ENCODE results near the gene MMP17. TPM values are rescaled to one million over a fixed set of nuclear protein-coding genes. Genes with fewer than 3 reads are reported as not detected.

The MMP17 gene
- polyA plus RNA-seq, 3 donors, result 0.81 to 2.5 (median 1.2) TPM

GRCh38 chr12:131825146-131825892 is 2.9 kb upstream of the MMP17 start:
- DNase-seq (ENCODE audit: extremely low read depth in 1 of 11, low read depth in 9 of 11, low spot score in 4 of 11), result no peak

DNA sequence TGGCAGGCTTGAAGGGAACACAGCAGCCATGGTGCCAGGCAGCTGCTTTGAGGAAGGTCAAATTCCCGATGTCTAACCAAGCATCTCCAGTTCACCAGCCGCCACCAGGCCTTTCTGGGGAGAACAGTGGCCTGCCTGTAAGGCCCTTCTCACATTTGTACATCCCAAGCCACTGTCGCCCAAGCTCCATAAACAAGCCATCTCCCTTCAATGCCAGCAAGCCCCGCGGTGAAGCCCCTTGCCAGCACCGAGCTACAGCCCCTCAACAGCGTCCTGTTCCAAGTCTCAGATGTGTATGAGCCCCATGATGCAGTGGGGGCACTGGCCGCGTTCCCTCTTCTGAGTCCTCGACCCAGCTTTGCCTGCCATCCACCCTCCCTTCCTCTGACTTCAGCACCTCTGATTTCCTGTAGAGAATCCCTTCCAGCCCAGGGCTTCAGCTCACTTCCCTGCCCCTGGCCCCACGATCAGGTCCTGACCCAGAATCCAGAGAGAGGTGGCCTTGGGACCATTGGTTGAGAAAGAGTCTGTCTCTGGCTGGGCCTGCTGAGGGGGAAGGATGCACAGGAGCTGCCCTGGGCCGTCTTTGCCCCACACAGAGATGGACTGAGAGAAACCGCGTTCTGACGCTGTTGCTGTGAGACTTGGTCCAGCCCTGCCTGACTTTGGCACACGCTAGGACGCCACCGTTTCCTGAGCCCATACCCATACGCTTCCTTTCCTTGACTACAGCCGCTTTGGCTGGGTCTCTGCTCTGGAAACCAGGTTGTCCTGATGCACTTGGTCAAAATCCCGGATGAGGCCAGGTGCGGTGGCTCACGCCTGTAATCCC is 1.9 kb upstream of the MMP17 start:
- DNase-seq (ENCODE audit: extremely low read depth in 1 of 11, low read depth in 9 of 11, low spot score in 4 of 11), result no peak

- DNase-seq (ENCODE audit: extremely low read depth in 1 of 11, low read depth in 9 of 11, low spot score in 4 of 11), result no peak
Measured at GRCh38 chr12:131828671-131829355, 620 bp downstream of the MMP17 start.

DNA sequence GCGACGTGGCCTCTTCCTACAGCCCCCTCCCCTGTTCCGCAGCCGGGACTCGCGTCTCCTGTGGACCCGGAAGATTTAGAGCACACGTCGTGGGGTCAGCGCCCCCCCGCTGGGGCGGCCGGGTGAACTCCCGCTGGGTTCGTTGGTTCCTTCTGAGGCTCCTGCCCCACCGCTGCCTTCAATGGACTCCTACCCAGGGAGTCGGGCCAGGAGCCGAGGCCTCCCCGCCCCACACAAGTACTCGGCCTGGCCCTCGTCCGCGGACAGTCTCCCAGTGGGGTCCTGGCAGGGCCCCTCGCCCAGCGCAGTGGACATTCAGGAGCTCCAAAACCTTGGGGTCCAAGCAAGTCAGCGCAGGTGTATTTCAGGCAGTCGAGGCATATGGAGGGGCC is 1.2 kb downstream of the MMP17 start:
- DNase-seq (ENCODE audit: extremely low read depth in 1 of 11, low read depth in 9 of 11, low spot score in 4 of 11), result no peak

GRCh38 chr12:131829791-131830334 is 1.7 kb downstream of the MMP17 start:
- DNase-seq (ENCODE audit: extremely low read depth in 1 of 11, low read depth in 9 of 11, low spot score in 4 of 11), result no peak

DNA sequence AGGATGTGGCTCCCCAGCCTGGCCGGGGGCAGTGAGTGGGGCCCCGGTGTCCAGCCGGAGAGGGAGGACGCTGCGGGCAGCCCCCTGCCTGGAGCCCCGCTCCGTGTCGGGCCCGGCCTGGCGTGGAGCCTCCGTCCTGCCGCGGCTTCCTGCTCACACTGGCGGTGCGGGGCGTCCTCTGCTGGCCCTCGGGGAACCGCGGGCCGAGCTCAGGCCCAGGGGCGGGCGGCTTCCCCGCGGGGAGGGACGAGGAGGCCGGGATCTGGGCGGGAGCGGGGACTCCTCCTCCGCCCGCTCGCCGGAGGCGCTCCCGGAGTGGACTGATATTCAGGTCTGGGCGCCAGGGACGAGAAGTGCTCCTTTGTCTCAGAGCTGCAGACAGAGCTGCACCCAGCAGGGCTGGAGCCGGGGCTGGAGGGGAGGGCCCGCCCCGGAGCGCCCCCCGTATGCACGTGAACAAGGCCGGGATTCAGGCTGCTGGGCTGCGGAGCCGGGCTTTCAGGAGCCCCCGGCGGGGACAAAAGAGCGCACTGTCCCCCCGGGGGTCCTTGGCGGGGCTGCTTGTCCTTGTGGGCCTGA is 2.2 kb downstream of the MMP17 start:
- peak in 10 of 11 donors; percentile 26 to 68 (median 58) for DNase-seq (ENCODE audit: extremely low read depth in 1 of 11, low read depth in 9 of 11, low spot score in 4 of 11)

DNA sequence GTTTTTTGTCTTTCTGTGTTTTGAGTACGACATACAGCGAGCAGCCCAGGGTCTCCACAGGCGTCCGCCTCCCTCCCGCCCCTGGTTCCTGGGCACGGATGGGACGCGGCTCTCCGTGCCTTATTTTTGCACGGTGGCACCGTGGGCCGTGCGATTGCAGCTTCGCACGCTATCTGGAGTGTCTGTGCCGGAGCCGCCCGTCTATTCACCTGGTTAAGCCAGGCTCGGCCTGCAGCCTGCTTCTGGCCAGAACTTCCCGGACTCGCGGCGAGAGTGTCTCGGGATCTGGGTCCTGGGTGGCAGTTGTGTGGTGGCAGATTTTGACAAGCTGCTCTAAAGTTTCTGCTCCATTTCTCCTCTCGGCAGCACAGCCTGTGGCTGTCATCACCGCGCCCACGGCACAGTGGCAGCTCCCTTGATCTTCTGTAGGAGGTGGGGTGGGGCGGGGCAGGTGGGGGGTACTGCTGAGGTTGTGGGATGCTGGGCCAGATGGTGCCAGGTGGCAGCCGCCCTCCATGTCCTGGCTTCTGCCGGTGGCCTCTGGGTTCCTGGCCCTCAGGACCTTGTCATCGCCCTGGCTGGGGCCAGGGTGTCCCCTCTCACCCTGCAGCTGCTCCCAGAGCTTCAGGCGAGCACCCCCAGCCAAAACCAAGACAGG is 2.9 kb downstream of the MMP17 start:
- DNase-seq (ENCODE audit: extremely low read depth in 1 of 11, low read depth in 9 of 11, low spot score in 4 of 11), result no peak

GRCh38 chr12:131831635-131832041 is 3.4 kb downstream of the MMP17 start:
- DNase-seq (ENCODE audit: extremely low read depth in 1 of 11, low read depth in 9 of 11, low spot score in 4 of 11), result no peak

DNA sequence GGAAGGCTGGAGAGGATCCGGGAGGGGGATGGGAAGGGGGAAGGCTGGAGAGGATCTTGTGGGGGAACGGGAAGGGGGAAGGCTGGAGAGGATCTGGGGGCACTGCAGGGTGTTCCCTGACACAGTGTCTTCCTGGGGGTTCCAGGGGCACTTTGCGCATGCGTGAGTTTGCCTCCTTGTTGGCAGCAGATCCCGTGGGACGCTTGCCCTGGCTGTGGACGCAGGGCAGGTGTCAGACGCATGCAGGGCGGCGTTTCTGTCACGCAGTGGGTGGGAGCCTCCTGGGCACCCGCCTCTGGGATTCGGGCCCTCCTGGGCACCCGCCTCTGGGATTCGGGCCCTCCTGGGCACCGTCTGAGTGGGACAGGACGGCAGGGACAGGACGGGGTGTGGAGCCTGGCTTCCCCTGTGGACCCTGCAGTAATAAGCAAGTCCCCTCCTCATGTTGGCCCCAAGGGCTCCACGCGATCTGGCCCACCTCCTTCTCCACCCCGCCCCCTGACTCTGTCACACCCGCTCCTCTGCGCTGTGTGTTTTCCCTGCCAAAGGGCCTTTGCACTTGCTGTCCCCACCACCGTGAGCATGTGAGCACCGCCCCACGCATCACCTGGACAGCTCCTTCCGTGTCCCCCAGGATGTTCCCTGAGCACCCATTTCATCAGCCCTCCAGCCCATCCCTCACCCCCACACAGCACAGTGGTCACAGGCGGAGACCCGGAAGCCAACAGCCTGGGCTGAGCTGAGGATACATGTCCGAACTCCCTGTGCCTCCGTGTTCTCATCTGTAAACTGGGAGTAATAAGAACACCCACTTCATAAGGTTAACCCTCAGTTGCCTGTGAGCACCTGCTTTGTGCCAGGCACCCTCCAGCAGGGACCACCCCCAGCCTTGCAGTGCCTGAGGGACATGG is 4.4 kb downstream of the MMP17 start:
- no peak for DNase-seq (ENCODE audit: extremely low read depth in 1 of 11, low read depth in 9 of 11, low spot score in 4 of 11)

- DNase-seq (ENCODE audit: extremely low read depth in 1 of 11, low read depth in 9 of 11, low spot score in 4 of 11), result no peak
Measured at GRCh38 chr12:131833288-131833895, 5.2 kb downstream of the MMP17 start.

GRCh38 chr12:131833896-131834641 is 5.9 kb downstream of the MMP17 start:
- DNase-seq (ENCODE audit: extremely low read depth in 1 of 11, low read depth in 9 of 11, low spot score in 4 of 11), result no peak

DNA sequence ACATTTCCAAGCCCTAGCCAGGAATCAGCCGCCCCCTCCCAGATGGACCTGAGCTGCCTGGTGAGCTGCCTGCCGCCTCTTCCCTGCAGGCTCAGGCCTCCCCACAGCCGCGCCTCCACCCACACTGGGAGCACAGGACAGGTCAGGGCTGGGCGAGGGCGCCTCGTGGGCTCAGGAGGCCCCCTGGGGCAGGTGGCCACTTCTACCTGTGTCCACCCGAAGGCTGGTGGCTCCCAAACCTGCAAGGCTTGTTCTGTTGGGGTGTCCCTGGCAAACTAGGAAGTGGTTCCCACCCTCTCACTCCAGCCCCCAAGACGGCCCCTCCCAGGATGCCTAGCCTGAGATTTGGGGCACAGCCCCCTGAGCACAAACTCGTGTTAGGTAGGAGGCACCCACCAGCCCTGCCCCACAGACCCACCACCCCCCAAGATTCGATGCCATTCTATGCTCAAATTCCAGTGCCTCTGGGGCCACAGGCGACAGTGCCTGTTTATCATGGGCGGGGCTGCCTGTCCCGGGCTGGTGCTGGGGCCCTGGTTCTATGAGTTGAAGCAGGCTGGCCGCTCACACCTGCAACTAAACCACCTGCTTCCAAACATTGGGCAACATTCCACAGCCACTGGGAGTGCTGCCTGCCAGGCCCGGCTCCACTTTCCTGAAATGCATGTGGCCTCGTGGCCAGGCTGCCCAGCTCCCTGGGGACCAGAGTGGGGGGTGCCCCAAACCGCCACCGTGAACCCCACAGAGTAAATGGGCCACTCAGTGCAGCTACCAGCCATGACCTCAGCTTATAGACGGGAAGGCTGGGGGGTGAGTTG is 6.8 kb downstream of the MMP17 start:
- no peak for DNase-seq (ENCODE audit: extremely low read depth in 1 of 11, low read depth in 9 of 11, low spot score in 4 of 11)

- DNase-seq (ENCODE audit: extremely low read depth in 1 of 11, low read depth in 9 of 11, low spot score in 4 of 11), result no peak
Measured at GRCh38 chr12:131835616-131836171, 7.5 kb downstream of the MMP17 start.

DNA sequence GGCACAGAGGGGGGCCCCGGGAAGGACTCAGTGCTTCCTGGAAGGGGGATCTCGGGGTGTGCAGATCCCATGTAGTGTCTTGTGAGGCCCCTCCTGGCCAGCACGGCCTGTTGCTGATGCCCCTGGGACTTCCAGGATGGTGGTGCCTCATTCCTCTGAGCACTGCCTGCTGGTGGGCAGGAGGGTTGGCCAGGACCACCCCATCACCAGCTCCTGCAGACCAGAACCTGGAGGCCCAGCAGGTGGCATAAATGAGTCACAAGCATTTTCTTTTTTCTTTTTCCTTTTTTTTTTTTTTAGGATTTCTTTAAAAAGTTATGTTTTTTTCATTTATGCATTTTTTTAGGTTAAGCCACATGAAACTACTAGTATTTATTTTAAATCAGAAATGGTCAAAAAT is 8.0 kb downstream of the MMP17 start:
- DNase-seq (ENCODE audit: extremely low read depth in 1 of 11, low read depth in 9 of 11, low spot score in 4 of 11), result no peak

GRCh38 chr12:131836714-131837397 is 8.7 kb downstream of the MMP17 start:
- no peak for DNase-seq (ENCODE audit: extremely low read depth in 1 of 11, low read depth in 9 of 11, low spot score in 4 of 11)
